HEK293T (cell line): ENCODE data around the gene SMIM5.

Experiments used
- CTCF ChIA-PET: fragments of 350-600 bp; formaldehyde crosslinking; extraction: SDS; loops from one replicate; lab custom pipeline; 2021; ENCODE audit warnings: antibody characterized with exemption, inconsistent platforms; lab: Yijun Ruan, JAX
- POLR2A ChIA-PET: fragments of 350-600 bp; formaldehyde crosslinking; extraction: SDS; loops from one replicate; lab custom pipeline; 2020; ENCODE audit warnings: antibody characterized with exemption, inconsistent platforms; lab: Yijun Ruan, JAX
- DNase-seq: peaks from one replicate; pipeline ENCODE4 v3.0.0; 2012; ENCODE audit warnings: mixed read lengths; ENCODE audit errors: extremely low spot score
- ARNT ChIP-seq: fragments of 450-650 bp; IDR thresholded peaks from 2 replicates; pipeline ENCODE4 v1.6.1; 2017; ENCODE audit warnings: mild to moderate bottlenecking
- BHLHE40 ChIP-seq: fragments of 450-650 bp; IDR thresholded peaks from 2 replicates; pipeline ENCODE4 v1.6.1; 2016; ENCODE audit warnings: mild to moderate bottlenecking, moderate library complexity, borderline replicate concordance
- CTBP1 ChIP-seq: fragments of 450-650 bp; IDR thresholded peaks from 2 replicates; pipeline ENCODE4 v1.6.1; 2016; ENCODE audit warnings: borderline replicate concordance
- ELF4 ChIP-seq: fragments of 450-650 bp; IDR thresholded peaks from 2 replicates; pipeline ENCODE4 v1.6.1; 2017; ENCODE audit warnings: antibody characterized with exemption
- FOXA1 ChIP-seq: fragments of 450-650 bp; IDR thresholded peaks from 2 replicates; pipeline ENCODE4 v1.6.1; 2016; ENCODE audit warnings: mild to moderate bottlenecking
- FOXK2 ChIP-seq: fragments of 450-650 bp; IDR thresholded peaks from 2 replicates; pipeline ENCODE4 v1.6.1; 2016; ENCODE audit warnings: mild to moderate bottlenecking
- FOXM1 ChIP-seq: fragments of 450-650 bp; IDR thresholded peaks from 2 replicates; pipeline ENCODE4 v1.6.1; 2017; ENCODE audit warnings: mild to moderate bottlenecking, borderline replicate concordance
- HDGF ChIP-seq: fragments of 450-650 bp; IDR thresholded peaks from 2 replicates; pipeline ENCODE4 v1.6.1; 2017; ENCODE audit warnings: antibody characterized with exemption, borderline replicate concordance
- L3MBTL2 ChIP-seq: fragments of 450-650 bp; conservative IDR thresholded peaks from 2 replicates; pipeline ENCODE4 v1.6.1; 2016; ENCODE audit warnings: mild to moderate bottlenecking
- LEF1 ChIP-seq: fragments of 450-650 bp; IDR thresholded peaks from 2 replicates; pipeline ENCODE4 v1.6.1; 2017; ENCODE audit warnings: mild to moderate bottlenecking, borderline replicate concordance
- NFRKB ChIP-seq: fragments of 450-650 bp; IDR thresholded peaks from 2 replicates; pipeline ENCODE4 v1.6.1; 2016; ENCODE audit warnings: mild to moderate bottlenecking, moderate library complexity
- SP1 ChIP-seq: fragments of 450-650 bp; IDR thresholded peaks from 2 replicates; pipeline ENCODE4 v1.6.1; 2017
- SUZ12 ChIP-seq: fragments of 450-650 bp; IDR thresholded peaks from 2 replicates; pipeline ENCODE4 v1.6.1; 2016; ENCODE audit warnings: mild to moderate bottlenecking
- TARDBP ChIP-seq: fragments of 450-650 bp; IDR thresholded peaks from 2 replicates; pipeline ENCODE4 v1.6.1; 2016
- ZNF384 ChIP-seq: fragments of 450-650 bp; IDR thresholded peaks from 2 replicates; pipeline ENCODE4 v1.6.1; 2016
- TF ChIP-seq, protein P1 (sequence below): fragments of 450-650 bp; IDR thresholded peaks from 2 replicates; pipeline ENCODE4 v1.6.1; 2016

The SMIM5 gene

GRCh38 chr17:75652934-75653549 lies 19.8 kb downstream of the SMIM5 start:
- DNase-seq, result peak; percentile 80
- POLR2A ChIA-PET, result interaction anchor here (1.7 to 3.7 kb wide), 3 partner anchors 12 to 20 kb away, joined by 4 to 12 read pairs (median 5); partner anchors contain the start of genes RECQL5, SAP30BP and SMIM5
- CTCF ChIA-PET, result interaction anchor here (0.6 to 4.0 kb wide), 7 partner anchors 10 to 97 kb away, joined by 4 to 33 read pairs (median 5); partner anchors contain the start of genes RECQL5 and SMIM5
- TF ChIP-seq ELF4, result no peak
- no peak for TF ChIP-seq ZNF384
- no peak for TF ChIP-seq L3MBTL2
- TF ChIP-seq CTBP1, result no peak
- TF ChIP-seq TARDBP, result no peak
- no peak for TF ChIP-seq SUZ12
- no peak for TF ChIP-seq HDGF
- TF ChIP-seq SP1, result no peak
- TF ChIP-seq FOXA1, result no peak
- TF ChIP-seq BHLHE40, result no peak

- POLR2A ChIA-PET, result interaction anchor here (1.1 to 1.7 kb wide), 3 partner anchors 13 to 126 kb away, joined by 4 to 6 read pairs (median 4); partner anchors contain the start of genes RECQL5 and SAP30BP
- no peak for DNase-seq
- no peak for TF ChIP-seq SP1
- no peak for TF ChIP-seq FOXA1
- no peak for TF ChIP-seq LEF1
- TF ChIP-seq SUZ12, result no peak
- TF ChIP-seq BHLHE40, result no peak
- CTCF ChIA-PET, result interaction anchor here (0.5 to 4.0 kb wide), 7 partner anchors 8 to 519 kb away, joined by 3 to 33 read pairs (median 6); partner anchors contain the start of gene SMIM5
Measured at GRCh38 chr17:75654176-75654575, 20.9 kb downstream of the SMIM5 start.

DNA sequence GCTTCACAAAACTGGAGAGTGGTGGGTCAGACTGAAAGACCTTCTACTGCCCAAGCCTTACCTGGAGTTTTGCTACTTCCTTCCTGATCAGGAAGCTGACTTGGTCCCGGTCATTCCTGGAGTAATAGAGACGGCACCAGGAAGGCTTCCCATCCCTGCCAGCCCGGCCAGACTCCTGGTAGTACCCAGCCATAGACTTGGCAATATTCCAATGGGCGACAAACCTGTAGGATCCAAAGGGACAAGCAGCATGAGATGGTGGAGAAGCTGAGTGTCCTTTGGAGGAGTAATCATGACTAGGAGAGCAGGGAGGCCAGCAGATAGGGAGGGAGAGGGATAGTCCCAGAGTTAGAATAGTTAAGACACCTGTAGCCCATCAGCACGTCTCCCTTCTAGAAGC lies 25.0 kb downstream of the SMIM5 start:
- ChIA-PET CTCF (interaction anchor here (0.7 to 1.3 kb wide), 3 partner anchors 25 to 172 kb away, joined by 3 to 6 read pairs (median 5); no protein-coding TSS in a partner anchor), POLR2A (interaction anchor here (0.5 to 3.6 kb wide), 3 partner anchors 9 to 59 kb away, joined by 3 to 14 read pairs (median 5); partner anchors contain the start of genes RECQL5, SAP30BP and SMIM5)
- TF ChIP-seq CTBP1 (no peak), FOXK2 (no peak), L3MBTL2 (no peak), FOXM1 (no peak), FOXA1 (no peak), ARNT (no peak), ELF4 (no peak), ZNF384 (no peak), HDGF (no peak), TARDBP (no peak), BHLHE40 (no peak), SUZ12 (no peak), NFRKB (no peak), SP1 (no peak), LEF1 (no peak)
- TF ChIP-seq, protein P1, sequence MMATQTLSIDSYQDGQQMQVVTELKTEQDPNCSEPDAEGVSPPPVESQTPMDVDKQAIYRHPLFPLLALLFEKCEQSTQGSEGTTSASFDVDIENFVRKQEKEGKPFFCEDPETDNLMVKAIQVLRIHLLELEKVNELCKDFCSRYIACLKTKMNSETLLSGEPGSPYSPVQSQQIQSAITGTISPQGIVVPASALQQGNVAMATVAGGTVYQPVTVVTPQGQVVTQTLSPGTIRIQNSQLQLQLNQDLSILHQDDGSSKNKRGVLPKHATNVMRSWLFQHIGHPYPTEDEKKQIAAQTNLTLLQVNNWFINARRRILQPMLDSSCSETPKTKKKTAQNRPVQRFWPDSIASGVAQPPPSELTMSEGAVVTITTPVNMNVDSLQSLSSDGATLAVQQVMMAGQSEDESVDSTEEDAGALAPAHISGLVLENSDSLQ, result no peak
- no peak for DNase-seq

- DNase-seq, result no peak
- TF ChIP-seq L3MBTL2, result no peak
- TF ChIP-seq, protein P1, result no peak
- no peak for TF ChIP-seq ARNT
- no peak for TF ChIP-seq TARDBP
- no peak for TF ChIP-seq BHLHE40
- no peak for TF ChIP-seq SUZ12
- no peak for TF ChIP-seq FOXM1
- no peak for TF ChIP-seq CTBP1
- TF ChIP-seq ELF4, result no peak
- TF ChIP-seq HDGF, result no peak
- TF ChIP-seq LEF1, result no peak
- no peak for TF ChIP-seq FOXA1
- TF ChIP-seq ZNF384, result no peak
- TF ChIP-seq NFRKB, result no peak
- no peak for TF ChIP-seq FOXK2
- TF ChIP-seq SP1, result no peak
- ChIA-PET CTCF (interaction anchor here (1.0 kb wide), 1 partner anchor 13 kb away, joined by 4 read pairs; no protein-coding TSS in a partner anchor), POLR2A (interaction anchor here (0.9 to 1.3 kb wide), 2 partner anchors 33 to 119 kb away, joined by 3 read pairs; no protein-coding TSS in a partner anchor)
Measured at GRCh38 chr17:75661531-75661930, 28.3 kb downstream of the SMIM5 start.

DNA sequence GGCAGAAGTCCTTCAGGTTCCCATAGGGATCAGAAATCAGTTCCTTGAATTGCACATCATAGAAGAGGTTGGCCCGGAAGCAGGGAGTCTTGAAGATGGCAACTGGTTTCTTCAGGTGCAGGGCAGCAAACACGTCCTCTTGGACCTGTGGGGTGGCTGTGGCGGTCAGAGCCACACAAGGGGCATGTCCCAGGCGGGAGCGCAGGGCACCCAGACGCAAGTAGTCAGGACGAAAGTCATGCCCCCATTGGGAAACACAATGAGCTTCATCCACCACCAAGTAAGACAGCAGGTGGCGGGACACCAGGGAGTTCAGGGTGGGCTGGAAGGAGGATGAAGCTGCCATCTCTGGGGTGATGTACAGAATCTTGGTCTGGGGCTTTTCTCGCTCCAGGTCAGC lies 29.3 kb downstream of the SMIM5 start:
- POLR2A ChIA-PET, result no interaction called here
- TF ChIP-seq BHLHE40 (no peak), SP1 (no peak), FOXA1 (no peak), L3MBTL2 (no peak), FOXK2 (no peak), LEF1 (no peak), TARDBP (no peak), SUZ12 (no peak), ZNF384 (no peak), ARNT (no peak), CTBP1 (no peak), FOXM1 (no peak), ELF4 (no peak)
- TF ChIP-seq, protein P1, result no peak
- CTCF ChIA-PET, result interaction anchor here (1.3 kb wide), 1 partner anchor 9 kb away, joined by 8 read pairs; no protein-coding TSS in a partner anchor
- DNase-seq, result no peak
